GM12878 (cell line): Measurements from ENCODE around the gene CEACAM3. TPM values are rescaled to one million over a fixed set of nuclear protein-coding genes. Genes with fewer than 3 reads are reported as not detected.

ENCODE experiments used
- ATAC-seq: fragments of 200-7000 bp; cut with Tn5 transposase; 3 replicates; pipeline ENCODE4 v1.9.1; 2020; ENCODE audit warnings: mild to moderate bottlenecking, moderate library complexity
- BruUV-seq: library from RNA; stranded (reverse); fragments of 400-500 nt; replicated peaks from 2 replicates; lab custom pipeline; 2021; lab: Mats Ljungman, UMichigan
- CTCF ChIA-PET: fragments of 300-600 bp; sonication (Branson Sonifier 250); formaldehyde crosslinking; extraction: SDS; loops from one replicate; lab custom pipeline; 2021; ENCODE audit warnings: inconsistent platforms; lab: Yijun Ruan, JAX
- POLR2A ChIA-PET: fragments of 350-600 bp; formaldehyde crosslinking; extraction: SDS; loops from one replicate; lab custom pipeline; 2021; ENCODE audit warnings: inconsistent platforms; lab: Charles Lee
- RAD21 ChIA-PET: fragments of 300-600 bp; sonication (Branson Sonifier 250); formaldehyde crosslinking; loops from one replicate; lab custom pipeline; 2023; ENCODE audit warnings: antibody characterized with exemption; ENCODE audit not compliant: unreplicated experiment; lab: Charles Lee
- SMC1A ChIA-PET: fragments of 300-600 bp; sonication (Branson Sonifier 250); formaldehyde crosslinking; loops from one replicate; lab custom pipeline; 2023; ENCODE audit not compliant: unreplicated experiment, uncharacterized antibody; lab: Charles Lee
- DNase-seq: peaks from one replicate; pipeline ENCODE4 v3.0.0-alpha.2; 2011; ENCODE audit warnings: low read depth, low spot score
- FAIRE-seq: peaks from 3 replicates; lab custom pipeline; 2011; peaks lifted over from hg19 to GRCh38; lab: Jason Lieb, UNC
- H2AFZ ChIP-seq: 2 replicates; pipeline ENCODE4 v1.6.0; 2011; ENCODE audit warnings: low read depth, low read length, control low read depth; ENCODE audit not compliant: control insufficient read depth
- H3K27ac ChIP-seq: 2 replicates; pipeline ENCODE4 v1.5.1; 2011; ENCODE audit warnings: control low read depth; ENCODE audit not compliant: control insufficient read depth, insufficient read depth
- H3K27me3 ChIP-seq, 2 experiments: replicated peaks in 1 of 2; 2 replicates each; pipeline versions ENCODE4 v1.6.0 to v1.6.1; 2011; ENCODE audit warnings: low read length in 1 of 2; ENCODE audit not compliant: control insufficient read depth in 2 of 2, insufficient read depth in 2 of 2
- H3K36me3 ChIP-seq, 2 experiments: 2 replicates each; pipeline ENCODE4 v1.5.1; 2011; ENCODE audit warnings: low read length in 1 of 2; ENCODE audit not compliant: control insufficient read depth in 2 of 2, insufficient read depth in 2 of 2
- H3K4me1 ChIP-seq: 2 replicates; pipeline ENCODE4 v1.6.1; 2011; ENCODE audit warnings: mild to moderate bottlenecking, low read length, moderate library complexity, mixed read lengths; ENCODE audit not compliant: control insufficient read depth, insufficient read depth
- H3K4me2 ChIP-seq: 2 replicates; pipeline ENCODE4 v1.6.0; 2011; ENCODE audit warnings: control low read depth; ENCODE audit not compliant: control insufficient read depth, insufficient read depth
- H3K4me3 ChIP-seq: fragments of 200-600 bp; sonication (generic); 2 replicates; pipeline ENCODE4 v1.5.1; 2016
- H3K79me2 ChIP-seq: 2 replicates; pipeline ENCODE4 v1.6.0; 2011; ENCODE audit warnings: low read length; ENCODE audit not compliant: control insufficient read depth, insufficient read depth
- H3K9ac ChIP-seq: 2 replicates; pipeline ENCODE4 v1.8.0; 2011; ENCODE audit warnings: low read length, control low read depth, mixed read lengths; ENCODE audit not compliant: control insufficient read depth, insufficient read depth
- H3K9me3 ChIP-seq: replicated peaks from 3 replicates; pipeline ENCODE4 v1.5.1; 2011; ENCODE audit warnings: mild to moderate bottlenecking, low read length; ENCODE audit not compliant: control insufficient read depth, insufficient read depth
- H4K20me1 ChIP-seq: 2 replicates; pipeline ENCODE4 v1.6.0; 2011; ENCODE audit not compliant: control insufficient read depth, insufficient read depth
- BCL11A ChIP-seq: IDR thresholded peaks from 2 replicates; pipeline ENCODE4 v1.6.1; 2011; ENCODE audit warnings: low read depth, low read length
- GABPA ChIP-seq: IDR thresholded peaks from 2 replicates; pipeline ENCODE4 v1.6.1; 2014; ENCODE audit warnings: antibody characterized with exemption, low read depth, mild to moderate bottlenecking, inconsistent platforms
- IRF4 ChIP-seq: IDR thresholded peaks from 2 replicates; pipeline ENCODE4 v1.6.1; 2011; ENCODE audit warnings: low read depth, low read length
- KDM1A ChIP-seq: fragments of 200-600 bp; sonication (generic); IDR thresholded peaks from 2 replicates; pipeline ENCODE4 v1.6.1; 2016; ENCODE audit warnings: borderline replicate concordance
- MTA2 ChIP-seq: fragments of 450-650 bp; IDR thresholded peaks from 2 replicates; pipeline ENCODE4 v1.6.1; 2016; ENCODE audit warnings: low read depth, mild to moderate bottlenecking, moderate library complexity
- NFXL1 ChIP-seq: fragments of 450-650 bp; IDR thresholded peaks from 2 replicates; pipeline ENCODE4 v1.6.1; 2017; ENCODE audit warnings: antibody characterized with exemption, mild to moderate bottlenecking, borderline replicate concordance
- NFYB ChIP-seq: IDR thresholded peaks from 2 replicates; pipeline ENCODE4 v1.6.1; 2011; ENCODE audit warnings: low read depth, mild to moderate bottlenecking, low read length, improper control_type of control experiment, moderate library complexity; ENCODE audit not compliant: insufficient read depth
- NR2F1 ChIP-seq: fragments of 450-650 bp; conservative IDR thresholded peaks from 2 replicates; pipeline ENCODE4 v1.6.1; 2017; ENCODE audit warnings: mild to moderate bottlenecking
- SREBF2 ChIP-seq: IDR thresholded peaks from 2 replicates; pipeline ENCODE4 v1.6.1; 2012; ENCODE audit warnings: mild to moderate bottlenecking, low read length
- TCF12 ChIP-seq: IDR thresholded peaks from 2 replicates; pipeline ENCODE4 v1.6.1; 2011; ENCODE audit warnings: low read depth, mild to moderate bottlenecking, low read length
- ZNF384 ChIP-seq: IDR thresholded peaks from 2 replicates; pipeline ENCODE4 v1.6.1; 2012; ENCODE audit warnings: low read depth, mild to moderate bottlenecking, low read length, improper control_type of control experiment, borderline replicate concordance
- WGBS: methylation state at CpG from one replicate; pipeline ENCODE4 v1.1.6; 2016; ENCODE audit warnings: low lambda C conversion rate; ENCODE audit not compliant: insufficient replicate concordance, insufficient coverage; ENCODE audit errors: missing lambda C conversion rate; 5-methylcytosine and 5-hydroxymethylcytosine counted together
- in situ Hi-C: fragments of 300-500 bp; cut with MboI; formaldehyde crosslinking; loops from 9 replicates; pipeline ENCODE4 v1.14.3; 2018; ENCODE audit warnings: mixed read lengths
- intact Hi-C: fragments of 100-400 bp; cut with micrococcal nuclease; formaldehyde crosslinking; loops from one replicate; pipeline ENCODE4 v1.14.2; 2022; ENCODE audit not compliant: unreplicated experiment
- polyA plus RNA-seq, 11 experiments: library from polyadenylated mRNA; depleted of rRNA in 4 of 11; unstranded in 6 of 11; stranded (reverse) in 5 of 11; fragments of >200 nt; fragmentation: Nextera tagmentation in 4 of 11; fragmentation: Illumina TruSeq in 1 of 11; extraction: Ambion mirVana in 4 of 11; extraction: Trizol in 1 of 11; gene quantifications; 1 replicate in 1 of 11; 2 replicates in 10 of 11; pipeline versions ENCODE4 v1.2.1 to v1.2.3, GENCODE V29; 2011 to 2016; ENCODE audit warnings: inconsistent platforms in 2 of 11, missing spikeins in 2 of 11, low read depth in 1 of 11
- total RNA-seq, 4 experiments: library from RNA; depleted of rRNA in 3 of 4; stranded (reverse); fragments of >200 nt in 3 of 4; fragmentation: Illumina TruSeq in 1 of 4; extraction: Trizol in 1 of 4; gene quantifications; 2 replicates each; pipeline versions ENCODE4 v1.2.1 to v1.2.3, GENCODE V29; 2013 to 2021
- TF ChIP-seq, protein P1 (sequence below): fragments of 450-650 bp; IDR thresholded peaks from 2 replicates; pipeline ENCODE4 v1.6.1; 2017; ENCODE audit warnings: low read depth, mild to moderate bottlenecking, moderate library complexity

Gene CEACAM3
- total and polyA plus RNA-seq, 10 of the 15 experiments (the other 5 are each of a cell fraction or from before 2014, with no cell fraction given), result not detected

DNA sequence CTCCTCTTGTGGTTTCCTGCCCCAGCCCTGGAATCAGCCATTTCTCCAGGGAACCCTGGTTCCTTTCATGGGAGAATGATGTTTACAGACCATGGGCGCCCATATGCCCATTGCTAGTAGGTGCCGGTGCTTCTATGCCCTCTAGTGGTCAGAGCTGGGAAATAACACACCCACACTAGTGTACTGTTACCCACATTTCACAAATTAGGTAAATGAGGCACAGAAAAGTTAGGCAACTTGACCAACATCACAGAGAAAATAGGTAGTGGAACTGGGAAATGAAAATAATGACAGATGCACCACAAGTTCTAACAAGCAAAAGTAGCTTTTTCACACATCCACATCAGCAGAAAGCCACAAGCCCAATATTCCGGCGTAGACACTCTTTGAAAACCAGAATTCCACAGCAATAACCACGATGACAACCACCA is 1.3 kb upstream of the CEACAM3 start (continued):
- TF ChIP-seq MTA2, result peak; percentile 85
- TF ChIP-seq, protein P1, sequence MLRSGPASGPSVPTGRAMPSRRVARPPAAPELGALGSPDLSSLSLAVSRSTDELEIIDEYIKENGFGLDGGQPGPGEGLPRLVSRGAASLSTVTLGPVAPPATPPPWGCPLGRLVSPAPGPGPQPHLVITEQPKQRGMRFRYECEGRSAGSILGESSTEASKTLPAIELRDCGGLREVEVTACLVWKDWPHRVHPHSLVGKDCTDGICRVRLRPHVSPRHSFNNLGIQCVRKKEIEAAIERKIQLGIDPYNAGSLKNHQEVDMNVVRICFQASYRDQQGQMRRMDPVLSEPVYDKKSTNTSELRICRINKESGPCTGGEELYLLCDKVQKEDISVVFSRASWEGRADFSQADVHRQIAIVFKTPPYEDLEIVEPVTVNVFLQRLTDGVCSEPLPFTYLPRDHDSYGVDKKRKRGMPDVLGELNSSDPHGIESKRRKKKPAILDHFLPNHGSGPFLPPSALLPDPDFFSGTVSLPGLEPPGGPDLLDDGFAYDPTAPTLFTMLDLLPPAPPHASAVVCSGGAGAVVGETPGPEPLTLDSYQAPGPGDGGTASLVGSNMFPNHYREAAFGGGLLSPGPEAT, result 0 out of 2 replicates have a peak, but pooled peaks have one; percentile 28
- TF ChIP-seq, all 136 proteins: peak for 13

DNA sequence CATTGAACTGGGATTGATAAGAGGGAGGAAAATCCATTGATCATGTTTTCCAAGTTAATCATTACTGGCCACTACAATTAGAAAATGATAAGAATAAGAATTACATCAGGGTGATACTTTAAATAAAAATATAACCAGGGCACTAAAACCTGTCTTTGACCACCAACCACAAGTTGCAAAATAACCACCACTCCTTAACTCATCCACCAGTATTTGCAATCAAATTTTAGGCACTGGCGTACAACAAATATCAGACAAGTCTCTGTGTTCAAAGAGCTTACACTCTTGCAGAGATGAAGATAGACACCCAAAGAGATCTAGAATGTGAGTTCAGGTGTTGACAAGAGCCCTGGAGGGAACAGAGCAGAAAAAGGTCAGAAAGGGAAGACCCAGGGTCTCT is 514 bp downstream of the CEACAM3 start:
- Histone ChIP-seq H3K36me3 (no peaks in the 10 kb centered on the region), H3K4me1 (no peaks in the 10 kb centered on the region; the same call in 1 of the 2 replicates), H3K9ac (no peak overlapping the region)
- FAIRE-seq, result no peak
- in situ Hi-C loops, result no loop called here
- TF ChIP-seq BCL11A (no peak), SREBF2 (no peak), NFYB (no peak), NR2F1 (no peak), IRF4 (no peak), TCF12 (no peak), NFXL1 (no peak), GABPA (no peak), ZNF384 (no peak), KDM1A (no peak)
- TF ChIP-seq, all 136 proteins: peak for 0
- intact Hi-C loops, result no loop called here
- no TSS peak for BruUV-seq
- ATAC-seq (no peak), DNase-seq (no peak)
- Histone ChIP-seq H2AFZ (no peak overlapping the region), H3K4me2 (no peak overlapping the region), H3K9me3 (no peaks in the 10 kb centered on the region), H3K4me3 (no peak overlapping the region), H3K79me2 (no peaks in the 10 kb centered on the region), H4K20me1 (no peaks in the 10 kb centered on the region), H3K27ac (no peak overlapping the region), H3K27me3 (peaks cover 0 to 6% of the 10 kb centered on the region in 2 experiments; a peak in 2 of 4 replicates)
- WGBS, result 0% methylated on average over 1 of the region's 1 CpG
- ChIA-PET RAD21 (no interaction called here), SMC1A (interaction anchor here (5.5 kb wide), 1 partner anchor 23 kb away, joined by 47 read pairs; no protein-coding TSS in a partner anchor), POLR2A (no interaction called here), CTCF (interaction anchor here (7.0 kb wide), 1 partner anchor 43 kb away, joined by 76 read pairs; the partner anchor contains the start of gene CEACAM6)
